Karpas-422 (cell line): ENCODE data around the gene WBP1. TPM values are rescaled to one million over a fixed set of nuclear protein-coding genes. Genes with fewer than 3 reads are reported as not detected.

Source experiments
- total RNA-seq: library from RNA; depleted of rRNA; stranded (reverse); fragments of >200 nt; shearing (Covaris generic); gene quantifications from 2 replicates; pipeline ENCODE4 v1.2.3, GENCODE V29; 2014; ENCODE audit warnings: low replicate concordance; rRNA removed

Gene WBP1
- total RNA-seq, 1 experiment from 2014 or later = 149 TPM

Other genes with a start within 250 kb of the WBP1 start
- 0.65 and 3.2 TPM in 2 replicates for gene SLC4A5, start 115.0 kb upstream of the WBP1 start, total RNA-seq
- gene DCTN1, start 78.1 kb upstream of the WBP1 start, total RNA-seq = 95.0 and 96.4 TPM in 2 replicates
- 3.8 and 7.6 TPM in 2 replicates for gene C2orf81, start 36.8 kb upstream of the WBP1 start, total RNA-seq
- gene WDR54, start 36.7 kb upstream of the WBP1 start, total RNA-seq = 130 and 239 TPM in 2 replicates
- gene RTKN, start 16.5 kb upstream of the WBP1 start, total RNA-seq = 28.1 and 31.5 TPM in 2 replicates
- gene INO80B, start 3.4 kb upstream of the WBP1 start, total RNA-seq = 29.3 and 86.9 TPM in 2 replicates
- gene MOGS, start 6.9 kb downstream of the WBP1 start, total RNA-seq = 69.1 and 95.6 TPM in 2 replicates
- 91.4 and 144 TPM in 2 replicates for gene MRPL53, start 14.2 kb downstream of the WBP1 start, total RNA-seq
- 47.7 and 50.5 TPM in 2 replicates for gene CCDC142, start 24.6 kb downstream of the WBP1 start, total RNA-seq
- 47.5 and 54.9 TPM in 2 replicates for gene TTC31, start 24.6 kb downstream of the WBP1 start, total RNA-seq
- 7.2 and 15.8 TPM in 2 replicates for gene LBX2, start 41.2 kb downstream of the WBP1 start, total RNA-seq
- gene PCGF1, start 49.3 kb downstream of the WBP1 start, total RNA-seq = 44.8 and 58.3 TPM in 2 replicates
- 0.25 and 2.5 TPM in 2 replicates for gene TLX2, start 56.0 kb downstream of the WBP1 start, total RNA-seq
- 1.4 and 22.6 TPM in 2 replicates for gene DQX1, start 67.8 kb downstream of the WBP1 start, total RNA-seq
- 216 and 273 TPM in 2 replicates for gene AUP1, start 71.3 kb downstream of the WBP1 start, total RNA-seq
- 36.8 and 72.1 TPM in 2 replicates for gene HTRA2, start 71.5 kb downstream of the WBP1 start, total RNA-seq
- 0.15 and 1.3 TPM in 2 replicates for gene LOXL3, start 95.5 kb downstream of the WBP1 start, total RNA-seq
- 24.7 and 57.1 TPM in 2 replicates for gene DOK1, start 96.3 kb downstream of the WBP1 start, total RNA-seq
- gene M1AP, start 189.9 kb downstream of the WBP1 start, total RNA-seq = 0.11 TPM in 1 of 2 replicates, not detected in the other
- 2.7 and 3.4 TPM in 2 replicates for gene SEMA4F, start 195.8 kb downstream of the WBP1 start, total RNA-seq